DND-41 (cell line): Measurements from ENCODE around the gene C6orf136.

Experiments used
- ATAC-seq: fragments of 200-7000 bp; cut with Tn5 transposase; 3 replicates; pipeline ENCODE4 v1.9.1; 2021; ENCODE audit warnings: low read depth; ENCODE audit not compliant: insufficient read depth
- DNase-seq: peaks from one replicate; pipeline ENCODE4 v3.0.0-alpha.2; 2020
- H2AFZ ChIP-seq: 2 replicates; pipeline ENCODE4 v1.6.0; 2012; ENCODE audit warnings: low read depth, low read length
- H3K27ac ChIP-seq: 2 replicates; pipeline ENCODE4 v1.5.1; 2012; ENCODE audit warnings: low read length, inconsistent platforms
- H3K27me3 ChIP-seq: fragments of 200-600 bp; sonication (generic); 2 replicates; pipeline ENCODE4 v1.6.0; 2012; ENCODE audit warnings: low read length, mild to moderate bottlenecking, inconsistent platforms; ENCODE audit not compliant: insufficient read depth, poor library complexity
- H3K36me3 ChIP-seq: 2 replicates; pipeline ENCODE4 v1.5.1; 2012; ENCODE audit warnings: low read length, inconsistent platforms; ENCODE audit not compliant: insufficient read depth
- H3K4me1 ChIP-seq: 2 replicates; pipeline ENCODE4 v1.5.1; 2012; ENCODE audit warnings: mild to moderate bottlenecking, low read length; ENCODE audit not compliant: insufficient read depth
- H3K4me2 ChIP-seq: 2 replicates; pipeline ENCODE4 v1.6.0; 2012; ENCODE audit warnings: mild to moderate bottlenecking, moderate library complexity, low read length, inconsistent platforms; ENCODE audit not compliant: insufficient read depth
- H3K4me3 ChIP-seq, 2 experiments: fragments of 200-600 bp in 1 of 2; shearing (Covaris generic) in 1 of 2; 2 replicates each; pipeline ENCODE4 v1.5.1; 2012 to 2016; ENCODE audit warnings: inconsistent platforms in 2 of 2, low read length in 2 of 2, mild to moderate bottlenecking in 2 of 2, low read depth in 1 of 2, moderate library complexity in 1 of 2
- H3K79me2 ChIP-seq: 2 replicates; pipeline ENCODE4 v1.6.0; 2012; ENCODE audit warnings: low read length, inconsistent platforms; ENCODE audit not compliant: insufficient read depth
- H3K9ac ChIP-seq: 2 replicates; pipeline ENCODE4 v1.6.0; 2012; ENCODE audit warnings: low read depth, mild to moderate bottlenecking, inconsistent platforms, low read length, moderate library complexity
- H3K9me3 ChIP-seq: 2 replicates; pipeline ENCODE4 v1.5.1; 2012; ENCODE audit warnings: low read length, moderate library complexity, mild to moderate bottlenecking, inconsistent platforms; ENCODE audit not compliant: insufficient read depth, severe bottlenecking
- H4K20me1 ChIP-seq: 2 replicates; pipeline ENCODE4 v1.6.0; 2012; ENCODE audit warnings: low read length; ENCODE audit not compliant: insufficient read depth
- CTCF ChIP-seq: IDR thresholded peaks from 2 replicates; pipeline ENCODE4 v1.5.1; 2012; ENCODE audit warnings: borderline replicate concordance, low read length, moderate library complexity, mild to moderate bottlenecking; ENCODE audit not compliant: poor library complexity, severe bottlenecking; ENCODE audit errors: extremely low read depth
- EZH2 ChIP-seq: IDR thresholded peaks from 3 replicates; pipeline ENCODE4 v1.6.1; 2012; ENCODE audit warnings: borderline replicate concordance, low read depth, mild to moderate bottlenecking, moderate library complexity, low read length, inconsistent platforms; ENCODE audit not compliant: severe bottlenecking

The C6orf136 gene

GRCh38 chr6:30635834-30636233 lies 11.1 kb upstream of the C6orf136 start:
- no peak for TF ChIP-seq EZH2
- no peak for TF ChIP-seq CTCF
- ATAC-seq: no peak
- no peak for DNase-seq
- Histone ChIP-seq H4K20me1 (no peaks in the 10 kb centered on the region), H3K4me1 (no peaks in the 10 kb centered on the region), H2AFZ (no peak overlapping the region), H3K9me3 (no peaks in the 10 kb centered on the region), H3K27ac (no peak overlapping the region), H3K4me3 (no peak overlapping the region), H3K4me2 (no peak overlapping the region), H3K79me2 (no peaks in the 10 kb centered on the region), H3K9ac (no peak overlapping the region), H3K27me3 (no peaks in the 10 kb centered on the region), H3K36me3 (peaks cover 46% of the 10 kb centered on the region)

- H3K4me1 ChIP-seq: no peaks in the 10 kb centered on the region
- ATAC-seq (no peak), DNase-seq (no peak)
- no peak overlapping the region for H3K4me3 ChIP-seq
- no peak overlapping the region for H2AFZ ChIP-seq
- no peaks in the 10 kb centered on the region for H3K9me3 ChIP-seq
- no peaks in the 10 kb centered on the region for H3K27me3 ChIP-seq
- no peak overlapping the region for H3K27ac ChIP-seq
- H3K9ac ChIP-seq: no peak overlapping the region
- peaks cover 67% of the 10 kb centered on the region for H3K36me3 ChIP-seq
- H3K79me2 ChIP-seq: peaks cover 17% of the 10 kb centered on the region; the same call in 1 of the 2 replicates
- TF ChIP-seq CTCF (no peak), EZH2 (no peak)
- no peaks in the 10 kb centered on the region; the same call in 1 of the 2 replicates for H4K20me1 ChIP-seq
- no peak overlapping the region for H3K4me2 ChIP-seq
Measured at GRCh38 chr6:30640481-30640880, 6.5 kb upstream of the C6orf136 start.

- H3K9me3 ChIP-seq: no peaks in the 10 kb centered on the region
- no peak overlapping the region for H2AFZ ChIP-seq
- no peak overlapping the region for H3K9ac ChIP-seq
- ATAC-seq (peak; percentile 60; the same call in 2 of the 3 replicates), DNase-seq (peak; percentile 22)
- H3K27ac ChIP-seq: no peak overlapping the region; the same call in 1 of the 2 replicates
- H3K79me2 ChIP-seq: peaks cover 23% of the 10 kb centered on the region
- no peak overlapping the region for H3K4me3 ChIP-seq
- H3K36me3 ChIP-seq: peaks cover 69% of the 10 kb centered on the region
- peaks cover 5% of the 10 kb centered on the region for H3K4me1 ChIP-seq
- peaks cover 2% of the 10 kb centered on the region; the same call in 1 of the 2 replicates for H4K20me1 ChIP-seq
- H3K4me2 ChIP-seq: no peak overlapping the region
- no peaks in the 10 kb centered on the region for H3K27me3 ChIP-seq
- TF ChIP-seq EZH2 (no peak), CTCF (no peak)
Measured at GRCh38 chr6:30641048-30641447, 5.9 kb upstream of the C6orf136 start.

GRCh38 chr6:30643656-30644055 lies 3.3 kb upstream of the C6orf136 start:
- ATAC-seq (no peak), DNase-seq (no peak)
- H3K79me2 ChIP-seq: peaks cover 47% of the 10 kb centered on the region
- no peaks in the 10 kb centered on the region for H3K27me3 ChIP-seq
- H3K27ac ChIP-seq: no peak overlapping the region
- H3K9me3 ChIP-seq: no peaks in the 10 kb centered on the region
- no peak overlapping the region for H3K4me3 ChIP-seq
- H3K4me2 ChIP-seq: no peak overlapping the region
- peaks cover 65% of the 10 kb centered on the region for H3K36me3 ChIP-seq
- no peak overlapping the region for H3K9ac ChIP-seq
- no peak for TF ChIP-seq CTCF
- TF ChIP-seq EZH2: no peak
- H4K20me1 ChIP-seq: peaks cover 6% of the 10 kb centered on the region; the same call in 1 of the 2 replicates
- H3K4me1 ChIP-seq: peaks cover 22% of the 10 kb centered on the region
- no peak overlapping the region for H2AFZ ChIP-seq
